ACC112 (cell line): ENCODE results near the gene SCGB2B2.

Experiments
- H2AFZ ChIP-seq: fragments of 200-600 bp; sonication (generic); one replicate; pipeline ENCODE4 v1.6.0; 2017; ENCODE audit warnings: antibody characterized with exemption, low read length; ENCODE audit not compliant: unreplicated experiment
- H3K27ac ChIP-seq: fragments of 200-600 bp; sonication (generic); 2 replicates; pipeline ENCODE4 v1.5.1; 2014; ENCODE audit warnings: low read depth, mild to moderate bottlenecking, antibody characterized with exemption, low read length, moderate library complexity
- H3K27me3 ChIP-seq: fragments of 200-600 bp; sonication (generic); 2 replicates; pipeline ENCODE4 v1.6.1; 2014; ENCODE audit warnings: mild to moderate bottlenecking, antibody characterized with exemption, low read length, moderate library complexity, mixed read lengths; ENCODE audit not compliant: insufficient read depth
- H3K36me3 ChIP-seq: fragments of 200-600 bp; sonication (generic); 2 replicates; pipeline ENCODE4 v1.6.1; 2016; ENCODE audit warnings: mild to moderate bottlenecking, antibody characterized with exemption, low read length, moderate library complexity, mixed read lengths; ENCODE audit not compliant: insufficient read depth
- H3K4me1 ChIP-seq: fragments of 200-600 bp; sonication (generic); one replicate; pipeline ENCODE4 v1.6.1; 2016; ENCODE audit warnings: low read length, mixed read lengths; ENCODE audit not compliant: insufficient read depth, unreplicated experiment, control insufficient read depth
- H3K4me3 ChIP-seq: fragments of 200-600 bp; sonication (generic); 2 replicates; pipeline ENCODE4 v1.5.1; 2014; ENCODE audit warnings: mild to moderate bottlenecking, low read depth, low read length
- H3K79me2 ChIP-seq: fragments of 200-600 bp; sonication (generic); one replicate; pipeline ENCODE4 v1.6.0; 2016; ENCODE audit warnings: low read length; ENCODE audit not compliant: control insufficient read depth, unreplicated experiment, insufficient read depth

SCGB2B2 gene

GRCh38 chr19:34661357-34661756 is 15.6 kb downstream of the SCGB2B2 start:
- Histone ChIP-seq H3K36me3 (no peaks in the 10 kb centered on the region), H3K79me2 (no peaks in the 10 kb centered on the region), H3K4me3 (no peak overlapping the region), H2AFZ (no peak overlapping the region), H3K27ac (no peak overlapping the region), H3K27me3 (no peaks in the 10 kb centered on the region), H3K4me1 (no peaks in the 10 kb centered on the region)

DNA sequence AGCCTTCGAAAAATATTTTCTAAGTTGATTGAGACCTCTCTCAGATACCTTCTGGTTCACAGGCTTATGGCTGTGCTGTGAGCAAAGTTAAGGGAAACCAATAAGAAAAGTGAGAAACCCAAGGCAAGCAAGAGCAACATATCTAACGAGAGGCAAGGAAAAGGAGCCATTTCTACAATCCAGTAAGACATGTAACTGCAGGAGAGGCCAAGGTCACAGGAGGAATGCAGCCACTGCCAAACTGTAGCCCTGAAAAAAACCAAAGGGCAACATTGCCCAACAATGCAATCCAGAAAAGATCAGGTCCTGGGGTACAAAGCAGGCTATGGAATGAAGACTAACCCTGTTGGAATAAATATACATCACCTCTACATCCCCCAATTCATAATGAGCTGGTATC is 21.3 kb downstream of the SCGB2B2 start:
- Histone ChIP-seq H3K4me1 (no peaks in the 10 kb centered on the region), H3K36me3 (no peaks in the 10 kb centered on the region), H3K4me3 (no peak overlapping the region), H3K79me2 (no peaks in the 10 kb centered on the region), H2AFZ (no peak overlapping the region), H3K27me3 (no peaks in the 10 kb centered on the region), H3K27ac (no peak overlapping the region)

- no peaks in the 10 kb centered on the region for H3K36me3 ChIP-seq
- H3K27me3 ChIP-seq, result no peaks in the 10 kb centered on the region
Measured at GRCh38 chr19:34654796-34655195, 22.2 kb downstream of the SCGB2B2 start.

DNA sequence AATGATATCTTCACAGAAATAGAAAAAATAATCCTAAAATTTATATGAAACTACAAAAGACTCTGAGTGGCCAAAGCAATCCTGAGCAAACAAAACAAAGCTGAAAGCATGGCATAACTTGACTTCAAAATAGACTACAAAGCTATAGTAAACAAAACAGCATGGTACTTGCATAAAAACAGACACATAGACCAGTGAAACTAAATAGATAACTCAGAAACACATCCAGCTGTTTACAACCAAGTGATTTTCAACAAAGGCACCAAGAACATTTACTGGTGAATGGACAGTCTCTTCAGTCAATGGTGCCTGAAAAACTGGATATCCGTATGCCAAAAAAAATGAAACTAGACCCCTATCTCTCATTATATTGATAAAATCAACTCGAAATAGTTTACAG is 25.2 kb downstream of the SCGB2B2 start:
- Histone ChIP-seq H3K36me3 (no peaks in the 10 kb centered on the region), H3K79me2 (no peaks in the 10 kb centered on the region), H3K27me3 (no peaks in the 10 kb centered on the region), H2AFZ (no peak overlapping the region), H3K4me3 (no peak overlapping the region), H3K4me1 (no peaks in the 10 kb centered on the region), H3K27ac (no peak overlapping the region)

More at GRCh38 chr19:34654796-34655195, 22.2 kb downstream of the SCGB2B2 start:
- Histone ChIP-seq H3K27ac (no peak overlapping the region), H3K79me2 (no peaks in the 10 kb centered on the region), H3K4me3 (no peak overlapping the region), H2AFZ (no peak overlapping the region), H3K4me1 (no peaks in the 10 kb centered on the region)

DNA sequence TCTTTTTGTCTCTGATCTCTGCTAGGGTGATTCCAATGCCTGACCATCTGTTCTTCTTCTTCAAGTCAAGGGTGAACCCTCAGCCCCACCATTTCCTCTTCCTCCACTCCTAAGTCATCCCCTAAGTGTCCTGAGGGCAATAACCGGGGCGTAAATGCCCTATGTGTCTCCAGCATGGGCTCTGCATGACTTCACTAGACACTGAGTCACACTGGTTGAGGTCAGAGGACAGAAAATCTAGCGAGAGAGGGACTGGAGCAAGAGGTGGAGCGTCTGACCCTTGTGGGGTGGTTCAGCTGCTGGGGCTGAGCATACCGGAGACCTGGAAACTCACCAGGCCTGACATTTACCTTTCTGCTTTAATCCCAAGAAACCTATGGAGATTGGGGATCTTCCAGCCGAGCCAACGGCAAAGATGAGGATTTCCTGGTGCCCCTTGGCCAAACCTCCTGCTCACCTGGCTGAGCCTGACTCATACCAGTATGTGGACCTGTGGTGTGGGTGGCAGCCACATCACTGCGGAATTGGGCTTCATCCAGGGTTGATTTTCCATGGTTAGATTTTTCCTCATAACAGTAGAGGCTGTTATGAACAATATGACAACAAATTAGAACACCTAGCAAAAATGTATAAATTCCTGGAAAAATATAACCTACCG is 26.9 kb downstream of the SCGB2B2 start:
- H3K4me3 ChIP-seq, result no peak overlapping the region
- H3K79me2 ChIP-seq, result no peaks in the 10 kb centered on the region
- no peaks in the 10 kb centered on the region for H3K4me1 ChIP-seq
- H3K36me3 ChIP-seq, result no peaks in the 10 kb centered on the region
- H3K27ac ChIP-seq, result no peak overlapping the region
- H3K27me3 ChIP-seq, result no peaks in the 10 kb centered on the region
- no peak overlapping the region for H2AFZ ChIP-seq

- no peak overlapping the region for H3K27ac ChIP-seq
- no peak overlapping the region for H3K4me3 ChIP-seq
- H3K79me2 ChIP-seq, result no peaks in the 10 kb centered on the region
- H3K4me1 ChIP-seq, result no peaks in the 10 kb centered on the region
- H2AFZ ChIP-seq, result no peak overlapping the region
- H3K36me3 ChIP-seq, result no peaks in the 10 kb centered on the region
- no peaks in the 10 kb centered on the region for H3K27me3 ChIP-seq
Measured at GRCh38 chr19:34645551-34645950, 31.4 kb downstream of the SCGB2B2 start.

- Histone ChIP-seq H2AFZ (no peak overlapping the region), H3K4me1 (no peaks in the 10 kb centered on the region), H3K79me2 (no peaks in the 10 kb centered on the region), H3K27me3 (no peaks in the 10 kb centered on the region), H3K36me3 (no peaks in the 10 kb centered on the region), H3K4me3 (no peak overlapping the region), H3K27ac (no peak overlapping the region)
Measured at GRCh38 chr19:34644991-34645461, 31.9 kb downstream of the SCGB2B2 start.

DNA sequence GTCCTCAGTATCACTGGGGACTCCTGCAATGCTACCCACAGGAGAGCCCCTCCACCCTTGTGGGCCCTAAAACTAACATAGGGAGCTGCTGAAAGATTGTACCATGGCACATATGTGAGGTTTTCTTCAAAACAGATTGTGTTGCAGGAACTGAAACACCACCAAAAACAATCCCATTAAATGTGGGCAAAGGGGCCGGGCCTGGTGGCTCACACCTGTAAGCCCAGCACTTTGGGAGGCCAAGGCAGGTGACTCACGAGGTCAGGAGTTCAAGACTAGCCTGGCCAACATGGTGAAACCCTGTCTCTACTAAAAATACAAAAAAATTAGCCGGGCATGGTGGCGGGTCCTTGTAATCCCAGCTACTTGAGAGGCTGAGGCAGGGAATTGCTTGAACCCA is 34.7 kb downstream of the SCGB2B2 start:
- no peaks in the 10 kb centered on the region for H3K36me3 ChIP-seq
- no peak overlapping the region for H3K27ac ChIP-seq
- H3K79me2 ChIP-seq, result no peaks in the 10 kb centered on the region
- H3K27me3 ChIP-seq, result no peaks in the 10 kb centered on the region
- H2AFZ ChIP-seq, result no peak overlapping the region
- no peak overlapping the region for H3K4me3 ChIP-seq
- H3K4me1 ChIP-seq, result no peaks in the 10 kb centered on the region

- no peak overlapping the region for H2AFZ ChIP-seq
- no peaks in the 10 kb centered on the region for H3K4me1 ChIP-seq
- no peaks in the 10 kb centered on the region for H3K79me2 ChIP-seq
- no peak overlapping the region for H3K27ac ChIP-seq
- H3K36me3 ChIP-seq, result no peaks in the 10 kb centered on the region
- no peak overlapping the region for H3K4me3 ChIP-seq
- H3K27me3 ChIP-seq, result no peaks in the 10 kb centered on the region
Measured at GRCh38 chr19:34639491-34640085, 37.4 kb downstream of the SCGB2B2 start.

- no peak overlapping the region for H3K4me3 ChIP-seq
- H3K4me1 ChIP-seq, result no peaks in the 10 kb centered on the region
- H3K79me2 ChIP-seq, result no peaks in the 10 kb centered on the region
- no peak overlapping the region for H2AFZ ChIP-seq
- no peak overlapping the region for H3K27ac ChIP-seq
- no peaks in the 10 kb centered on the region for H3K36me3 ChIP-seq
- no peaks in the 10 kb centered on the region for H3K27me3 ChIP-seq
Measured at GRCh38 chr19:34633802-34634201, 43.2 kb downstream of the SCGB2B2 start.
